NCI-H2196 (cell line): ENCODE data around the gene MED27.
A peak's percentile ranks its signal among the peaks of the same experiment; 100 is the strongest.
"Not testable (repeated sequence)": the region's sequence is repeated elsewhere in the genome, so short reads cannot be mapped to it uniquely, and the experiment has no call there.

ENCODE experiments used
- DNase-seq: peaks from one replicate; lab custom pipeline; 2025; ENCODE audit not compliant: unreplicated experiment; lab: John Stamatoyannopoulos, UW

MED27 gene

DNA sequence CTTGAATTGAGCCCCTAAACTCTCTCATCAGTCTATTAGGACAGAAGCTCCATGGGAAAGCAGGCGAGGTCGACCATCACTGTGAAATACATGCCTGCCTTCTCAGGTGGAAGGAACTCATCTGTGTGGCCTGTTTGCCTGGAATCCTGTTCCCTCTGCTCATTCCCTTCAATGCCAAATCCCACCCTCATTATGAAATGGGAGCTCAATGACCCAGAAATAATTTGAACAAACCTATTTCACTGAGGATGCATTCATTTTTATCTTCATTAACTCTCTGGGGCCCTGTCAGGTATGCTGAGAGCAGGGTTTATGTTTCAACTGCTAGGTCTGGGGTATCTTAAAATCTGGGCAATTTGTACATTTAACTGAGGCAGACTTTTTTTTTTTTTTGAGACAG, 142.2 kb downstream of the MED27 start:
- no peak for DNase-seq

DNA sequence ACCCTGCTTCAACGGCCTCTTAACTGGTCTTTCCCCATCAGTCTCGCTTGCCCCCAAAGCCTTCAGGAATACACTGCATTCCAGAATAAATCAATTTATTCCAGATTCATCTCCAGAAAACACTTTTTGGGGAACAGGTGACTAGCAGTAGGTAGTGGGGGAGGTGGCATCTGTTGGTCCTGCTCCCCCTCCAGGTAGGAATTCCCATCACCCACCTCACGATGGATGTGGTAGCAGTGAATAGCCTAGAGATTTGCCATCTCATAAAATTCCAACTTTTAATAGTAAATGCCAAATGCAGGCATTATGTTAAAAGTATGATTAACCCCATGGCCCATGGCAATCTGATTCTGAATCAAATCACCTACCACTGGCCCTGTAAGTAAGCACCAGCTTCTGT, 142.7 kb downstream of the MED27 start:
- DNase-seq: no peak

DNA sequence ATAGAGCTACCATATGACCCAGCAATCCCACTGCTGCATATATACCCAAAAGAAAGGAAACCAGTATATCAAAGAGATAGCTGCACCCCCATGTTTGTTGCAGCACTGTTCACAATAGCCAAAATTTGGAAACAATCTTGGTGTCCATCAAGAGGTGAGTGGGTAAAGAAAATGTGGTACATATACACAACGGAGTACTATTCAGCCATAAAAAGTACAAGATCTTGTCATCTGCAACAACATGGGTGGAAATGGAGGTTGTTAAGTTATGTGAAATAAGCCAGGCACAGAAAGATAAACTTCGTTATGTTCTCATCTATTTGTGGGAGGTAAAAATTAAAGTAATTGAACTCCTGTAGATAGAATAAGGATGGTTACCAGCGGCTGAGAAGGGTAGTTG, 145.0 kb downstream of the MED27 start:
- DNase-seq: no peak

DNA sequence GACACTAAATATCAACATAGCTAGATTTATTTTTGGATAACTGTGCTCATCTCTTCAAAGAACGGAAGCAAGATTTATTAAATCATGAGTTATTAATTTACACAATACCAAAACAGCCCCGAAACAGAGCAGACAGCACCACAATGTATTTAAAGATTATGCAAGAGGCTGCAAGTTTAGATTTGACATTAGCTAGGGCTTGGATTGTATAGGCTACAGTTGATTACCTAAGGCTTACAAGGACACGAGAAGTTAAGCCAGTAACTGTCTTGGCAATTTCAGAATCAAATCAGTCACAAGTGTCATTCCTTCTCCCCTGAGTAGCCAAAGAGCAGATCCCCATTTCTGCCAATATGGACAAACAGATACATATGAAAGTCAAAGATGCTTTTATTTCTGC, 152.6 kb downstream of the MED27 start:
- DNase-seq: no peak

DNA sequence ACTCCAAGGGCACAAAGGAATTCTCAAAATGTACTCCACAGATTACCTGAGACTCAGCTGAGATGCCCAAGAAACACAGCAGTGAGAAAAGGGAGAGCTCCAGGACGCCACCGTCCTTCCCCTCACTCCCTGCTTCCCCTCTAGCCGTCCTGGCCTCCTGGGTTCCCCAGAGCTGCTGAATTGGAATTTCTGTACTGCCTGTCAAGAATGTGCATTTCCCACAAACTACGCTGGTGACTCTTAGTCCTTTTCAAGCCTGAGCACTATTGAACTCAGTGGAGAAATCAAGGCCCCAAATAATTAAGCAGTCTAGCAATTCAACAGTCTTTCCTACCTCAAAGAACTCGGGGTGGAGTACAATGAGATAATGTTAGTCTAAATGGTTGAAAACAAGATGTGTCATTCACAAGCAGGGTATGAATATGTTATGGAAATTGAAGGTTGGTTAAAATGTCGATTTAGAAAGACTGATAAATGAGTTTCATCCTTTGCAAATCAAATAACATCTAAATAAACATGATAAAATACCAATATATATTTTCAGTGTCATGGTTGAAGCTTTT, 153.2 kb downstream of the MED27 start:
- no peak for DNase-seq

DNA sequence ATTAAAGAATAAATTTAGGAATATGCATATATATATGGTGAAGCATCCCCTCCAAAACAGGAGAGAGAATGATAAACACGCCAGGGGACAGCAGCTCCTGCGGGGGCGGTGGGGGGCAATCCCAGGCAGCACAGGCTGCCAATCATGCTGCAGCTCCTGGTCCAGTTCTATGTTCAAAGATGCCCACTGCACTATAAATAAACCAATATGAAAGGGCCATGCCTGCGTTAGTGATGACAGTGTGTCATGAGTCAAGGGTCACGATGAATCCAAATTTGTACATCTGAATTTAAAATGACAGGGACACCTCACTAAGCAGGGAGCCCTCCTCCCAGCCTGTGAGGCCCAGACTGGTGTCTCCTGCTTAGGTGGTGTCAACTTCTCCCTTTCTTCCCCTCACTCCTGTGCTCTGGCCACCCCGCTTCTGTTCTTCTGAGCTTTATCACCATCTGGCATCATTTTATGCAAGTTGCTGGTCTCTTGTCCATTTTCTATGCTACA, 153.9 kb downstream of the MED27 start:
- no peak for DNase-seq

DNA sequence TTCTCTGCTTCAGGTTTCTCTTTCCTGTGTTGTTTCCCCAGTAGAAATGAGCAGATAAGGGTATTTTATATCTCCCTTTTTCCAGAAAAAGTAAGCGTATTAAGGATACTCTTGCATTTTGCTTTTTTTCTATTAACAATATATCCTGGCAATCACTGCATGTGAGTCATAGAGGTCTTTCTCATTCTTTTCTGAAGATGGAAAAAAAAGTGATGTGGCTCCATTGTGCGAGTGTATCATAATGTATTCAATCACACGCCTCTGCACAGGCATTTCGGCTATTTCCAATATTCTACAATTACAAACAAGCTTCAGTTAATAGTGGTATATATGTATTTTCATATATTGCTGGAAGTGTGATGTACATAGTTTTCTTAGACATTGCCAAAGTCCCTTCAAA, 155.9 kb downstream of the MED27 start:
- DNase-seq: no peak

DNA sequence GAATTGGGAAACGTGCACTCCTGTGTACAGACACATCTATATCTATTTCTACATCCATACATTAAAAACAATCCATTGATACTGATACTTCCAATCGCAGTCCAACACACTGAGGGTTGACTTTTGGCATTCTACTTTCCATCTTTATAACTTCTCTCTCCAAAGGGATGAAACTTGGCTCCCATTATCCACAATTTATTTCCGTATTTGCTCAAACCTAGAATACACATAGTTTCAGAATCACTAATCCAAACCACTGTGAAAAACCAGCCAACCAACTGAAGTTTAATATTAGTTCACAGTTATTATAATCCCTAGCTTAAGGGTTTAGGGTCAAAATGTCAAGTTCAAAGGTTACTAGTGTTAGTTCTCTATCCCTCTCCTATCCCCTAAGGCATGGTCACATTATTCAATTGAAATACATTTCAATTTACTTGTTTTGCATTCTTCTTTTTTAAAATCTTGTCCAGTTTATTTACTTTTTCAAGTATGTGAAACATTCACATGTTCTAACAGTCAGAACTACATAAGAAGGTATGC, 156.5 kb downstream of the MED27 start:
- DNase-seq: no peak

DNA sequence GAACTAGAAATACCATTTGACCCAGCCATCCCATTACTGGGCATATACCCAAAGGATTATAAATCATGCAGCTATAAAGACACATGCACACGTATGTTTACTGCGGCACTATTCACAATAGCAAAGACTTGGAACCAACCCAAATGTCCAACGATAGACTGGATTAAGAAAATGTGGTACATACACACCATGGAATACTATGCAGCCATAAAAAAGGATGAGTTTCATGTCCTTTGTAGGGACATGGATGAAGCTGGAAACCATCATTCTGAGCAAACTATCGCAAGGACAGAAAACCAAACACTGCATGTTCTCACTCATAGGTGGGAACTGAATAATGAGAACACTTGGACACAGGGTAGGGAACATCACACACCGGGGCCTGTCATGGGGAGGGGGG, 158.0 kb downstream of the MED27 start:
- DNase-seq: not testable (repeated sequence)

DNA sequence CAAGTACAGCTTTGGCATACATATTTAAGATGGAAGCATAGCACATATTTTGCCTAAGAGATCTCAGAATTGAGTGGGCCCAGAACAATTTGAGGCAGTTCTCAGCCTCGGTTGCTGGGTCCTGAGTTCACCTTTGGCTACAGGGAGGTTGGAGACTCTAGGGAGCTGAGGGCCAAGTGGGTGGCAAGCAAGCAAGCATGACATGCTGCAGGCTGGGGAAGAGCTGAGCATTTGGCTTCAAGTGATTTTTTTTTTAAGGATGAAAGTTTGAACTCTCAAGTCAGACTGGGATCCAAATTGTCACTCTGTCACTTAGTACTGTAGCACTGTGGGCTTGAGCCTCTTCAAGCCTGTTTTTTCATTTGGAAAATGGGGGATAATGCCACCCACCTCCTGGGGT, 160.5 kb downstream of the MED27 start:
- no peak for DNase-seq

DNA sequence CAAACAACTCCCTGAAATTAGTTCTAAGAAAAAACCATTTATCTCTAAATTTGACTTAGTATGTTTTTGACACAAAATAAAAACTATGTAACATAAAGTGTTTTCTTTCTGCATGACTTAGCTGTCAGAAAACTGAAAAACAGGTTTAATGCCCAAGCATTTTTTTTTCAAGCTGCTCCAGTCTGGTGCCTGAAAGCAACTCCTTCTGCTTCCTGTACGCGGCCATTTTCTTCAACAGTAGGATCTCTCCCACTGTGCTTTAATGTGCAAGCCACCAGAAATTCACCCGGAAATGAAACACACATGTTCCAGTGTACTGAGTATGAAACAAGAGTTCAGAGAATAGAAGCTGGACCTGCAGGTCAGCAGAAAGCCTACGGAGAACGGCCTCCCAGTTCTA, 161.2 kb downstream of the MED27 start:
- no peak for DNase-seq

DNA sequence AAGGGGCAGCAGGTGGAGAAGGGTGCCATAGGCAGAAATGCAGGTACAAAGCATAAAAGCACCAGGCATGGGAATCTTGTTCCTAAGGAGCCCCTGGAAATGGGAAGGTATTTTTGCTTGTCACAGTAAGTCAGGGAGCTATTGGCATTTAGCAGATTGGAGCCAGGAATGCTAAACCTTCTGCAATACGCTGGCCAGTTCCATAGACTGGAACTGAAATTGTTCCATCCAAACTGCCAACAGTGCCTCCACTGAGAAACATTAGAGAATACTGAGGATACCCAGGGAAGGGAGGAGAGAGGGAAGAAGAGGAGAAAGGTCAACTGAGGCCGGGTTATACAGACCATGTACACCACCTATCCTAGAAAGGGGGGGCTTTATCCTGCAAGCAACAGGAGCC, 162.7 kb downstream of the MED27 start:
- DNase-seq: no peak

DNA sequence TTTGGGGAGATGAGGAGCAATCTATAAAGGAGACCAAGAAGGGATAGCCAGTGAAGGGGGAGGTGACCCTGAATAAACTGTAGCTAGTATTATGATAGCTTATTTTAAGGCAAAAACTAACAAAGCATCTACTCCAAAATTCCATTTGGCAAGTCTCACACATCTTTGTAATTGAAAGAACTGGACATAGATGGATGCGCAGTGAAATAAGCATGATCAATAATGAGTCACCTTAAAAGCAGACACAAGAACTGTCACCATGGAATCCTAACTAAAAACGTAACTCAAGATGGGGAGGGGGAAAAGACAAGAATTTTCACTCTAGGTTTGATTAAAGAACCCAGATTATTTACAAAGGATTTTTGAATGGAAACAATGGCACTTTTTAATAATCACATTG, 164.5 kb downstream of the MED27 start:
- no peak for DNase-seq

DNA sequence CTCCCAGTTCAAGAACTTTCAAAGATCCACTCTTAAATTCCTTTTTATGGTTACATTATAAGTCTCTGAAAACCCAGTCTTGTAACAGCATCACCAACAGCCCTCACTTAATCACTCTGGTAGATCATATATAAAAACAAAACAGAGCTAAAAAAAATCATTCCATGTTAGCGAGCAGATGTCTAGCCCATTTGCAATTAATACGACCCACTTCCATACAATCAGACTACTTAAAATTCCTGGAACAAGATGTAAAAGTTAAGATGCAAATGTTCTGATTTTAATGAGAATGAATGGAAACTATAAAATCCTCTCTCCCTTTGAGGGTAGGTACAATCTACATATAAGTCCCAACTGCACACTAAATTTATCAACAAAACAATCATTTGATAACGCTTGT, 167.0 kb downstream of the MED27 start:
- no peak for DNase-seq

DNA sequence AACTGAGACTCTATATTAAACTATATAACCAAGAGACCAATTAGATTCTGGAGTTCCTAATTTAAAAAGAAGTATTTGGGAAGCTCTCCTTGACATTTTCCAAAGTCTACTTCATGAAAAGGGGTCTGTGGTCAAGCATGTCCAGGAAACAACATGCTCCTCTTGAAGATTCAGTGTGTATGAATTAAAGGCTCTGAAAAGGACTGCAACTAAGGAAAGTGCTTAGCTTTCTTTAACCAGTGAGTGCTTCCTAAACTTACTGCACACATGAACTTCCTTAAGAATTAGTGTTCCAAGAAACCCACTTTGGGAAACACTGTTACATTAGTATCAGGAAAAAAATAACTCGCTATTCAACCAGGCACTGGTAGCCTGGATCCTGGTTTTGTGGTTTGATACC, 167.6 kb downstream of the MED27 start:
- no peak for DNase-seq

DNA sequence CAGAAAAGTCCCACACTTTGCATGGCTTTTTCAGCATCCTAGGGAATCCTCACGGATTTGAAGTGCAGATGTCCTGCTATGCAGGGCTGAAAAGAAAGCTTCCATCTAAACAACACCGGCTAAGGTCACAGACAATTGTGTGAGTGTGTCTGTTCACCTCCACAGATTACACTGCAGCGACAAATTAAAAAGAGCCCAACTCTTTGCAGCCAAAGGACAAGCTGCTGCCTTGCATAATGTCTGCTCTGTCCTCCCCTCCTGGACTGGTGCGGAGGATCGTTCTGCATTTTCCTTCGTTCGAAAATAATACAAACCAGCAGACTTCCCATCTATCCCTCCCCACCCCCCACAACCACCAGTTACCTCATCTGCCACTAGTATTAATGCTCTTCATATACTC, 169.1 kb downstream of the MED27 start:
- DNase-seq: no peak

DNA sequence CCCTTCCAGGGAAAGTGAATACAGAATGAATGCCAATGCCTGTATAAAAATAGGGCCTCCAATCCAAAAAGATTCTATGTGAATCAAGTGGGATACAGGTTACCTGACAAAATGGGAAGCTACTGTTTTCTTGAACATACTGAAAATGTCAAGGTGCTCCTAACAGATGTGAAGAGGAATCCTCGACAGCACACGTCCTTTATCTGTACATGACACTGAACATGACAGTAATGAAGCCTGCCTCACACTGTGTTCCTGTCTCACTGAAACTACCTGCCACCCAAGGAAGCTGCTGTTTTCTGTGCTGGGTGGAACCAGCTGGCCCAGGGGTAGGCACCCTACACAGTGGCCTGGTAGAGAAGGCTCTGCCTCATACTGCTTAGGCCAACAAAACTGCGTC, 174.5 kb downstream of the MED27 start:
- DNase-seq: no peak

DNA sequence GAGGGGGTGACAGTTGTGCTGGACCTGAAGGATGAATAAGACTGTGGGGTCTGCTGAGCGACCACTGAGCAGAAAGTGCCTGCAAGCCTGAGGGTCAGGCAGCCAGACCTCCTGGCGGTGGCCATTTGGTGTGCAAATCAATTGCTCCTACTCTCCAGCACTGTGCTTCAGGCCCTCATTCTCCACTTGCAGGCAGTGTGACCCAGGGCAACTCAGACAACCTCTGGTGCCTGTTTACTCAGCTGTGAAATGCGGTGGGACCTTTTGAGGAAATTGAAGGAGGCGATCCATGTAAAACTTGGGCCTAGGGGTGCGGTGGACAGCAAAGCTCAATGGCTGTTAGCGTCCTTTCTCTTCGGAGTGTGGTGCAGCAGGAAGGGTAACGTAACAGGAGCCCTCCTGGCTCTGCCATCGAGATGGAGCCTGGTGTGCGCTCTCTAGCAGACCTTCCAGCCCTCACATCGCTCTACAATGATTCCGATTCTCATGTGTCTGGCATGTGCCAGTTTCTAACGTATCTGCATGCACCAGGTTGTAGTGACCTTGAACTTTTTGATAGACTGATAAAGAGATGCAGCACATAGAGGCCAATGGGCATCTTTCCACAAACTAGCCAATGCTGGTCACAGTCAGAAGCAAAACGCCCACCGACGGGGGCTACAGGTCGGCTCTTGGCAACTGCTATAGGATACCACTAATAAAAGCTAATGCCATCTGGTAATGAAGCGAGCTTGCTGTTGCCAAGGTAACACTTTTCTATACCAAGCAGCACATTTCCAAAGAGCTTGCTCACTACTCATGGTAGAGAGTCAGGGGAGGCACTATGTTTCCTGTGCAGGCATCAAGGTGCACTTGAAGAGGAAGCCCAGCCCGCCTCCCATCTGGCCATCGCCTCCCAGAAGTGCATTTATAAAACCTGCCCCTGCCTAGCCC, 180.1 kb downstream of the MED27 start:
- no peak for DNase-seq

DNA sequence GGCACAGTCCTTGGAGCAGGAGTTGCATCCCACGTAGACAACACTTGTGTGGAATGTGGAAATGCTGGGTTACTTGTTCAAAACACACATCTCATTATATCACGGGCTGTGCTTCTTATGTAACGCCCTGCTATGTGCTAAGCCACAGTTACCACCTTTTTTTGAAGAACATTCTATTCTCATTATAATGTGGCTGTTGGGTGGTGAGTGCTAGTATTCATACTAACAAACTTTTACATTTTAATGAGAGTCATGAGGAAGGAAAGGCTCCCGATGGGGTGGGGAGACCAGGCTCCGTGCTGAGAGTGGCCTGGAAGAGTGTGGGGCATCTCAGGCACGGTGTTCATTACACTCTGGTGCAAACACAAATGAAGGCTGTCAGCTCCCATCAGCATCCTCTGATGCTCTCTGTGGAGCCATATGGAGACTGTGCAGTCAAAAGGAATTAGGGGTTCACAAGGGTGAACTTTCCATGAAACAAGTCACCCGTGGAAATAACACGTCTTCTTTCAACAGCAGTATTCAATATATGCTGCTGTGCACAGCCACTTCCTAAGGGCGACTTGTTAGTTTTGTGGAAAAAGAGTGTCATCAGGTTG, 186.7 kb downstream of the MED27 start:
- DNase-seq: no peak

DNA sequence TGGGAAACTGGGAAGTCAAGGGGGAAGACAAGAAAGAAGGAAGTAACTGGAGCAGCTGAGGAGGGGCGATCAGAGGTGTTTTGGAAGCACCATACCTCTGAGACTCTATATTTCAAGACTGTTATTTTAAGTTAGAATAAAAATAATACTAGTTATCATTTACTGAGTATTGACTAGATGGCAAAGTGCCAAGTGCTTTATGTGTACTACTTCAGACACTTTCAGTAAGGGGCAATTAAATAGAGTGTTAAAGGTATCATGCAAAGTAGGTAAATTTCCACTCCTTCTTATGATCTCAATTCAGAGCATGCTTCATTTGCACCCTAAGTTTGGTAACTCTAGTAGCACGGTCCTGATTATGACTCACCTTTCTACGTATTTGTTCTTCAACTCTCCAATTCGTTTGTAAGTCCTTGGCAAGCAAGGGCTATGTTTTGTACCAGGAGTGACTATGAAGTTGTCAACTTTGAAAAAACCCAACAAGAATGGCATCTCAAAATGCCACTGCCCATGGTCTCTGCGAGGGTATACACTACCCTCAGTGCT, 187.4 kb downstream of the MED27 start:
- peak; percentile 43 for DNase-seq

DNA sequence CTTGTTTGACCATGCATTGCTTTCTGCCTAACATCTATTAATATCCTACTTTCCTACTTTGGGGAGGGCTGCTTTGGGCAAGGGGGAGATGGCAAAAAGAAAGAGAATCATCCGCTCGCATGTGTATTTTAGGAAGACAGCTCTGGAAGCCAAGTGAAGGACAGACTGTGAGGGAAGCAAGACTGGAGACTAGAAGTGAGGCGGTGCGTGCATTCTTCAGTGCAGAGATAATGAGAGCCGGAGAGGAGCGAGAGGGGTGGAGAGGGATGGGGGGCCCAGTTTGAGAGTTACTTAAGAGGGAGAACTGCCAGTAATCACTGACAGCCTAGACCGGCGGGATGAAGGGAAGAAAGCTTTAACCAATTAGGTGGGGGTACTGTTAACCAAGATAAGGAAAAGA, 188.1 kb downstream of the MED27 start:
- no peak for DNase-seq
